K562 (cell line): ENCODE data around the gene GFM1. TPM values are rescaled to one million over a fixed set of nuclear protein-coding genes. Genes with fewer than 3 reads are reported as not detected.

Experiments used
- ATAC-seq: fragments of 200-7000 bp; cut with Tn5 transposase; 3 replicates; pipeline ENCODE4 v1.9.1; 2020; ENCODE audit warnings: moderate library complexity
- BruUV-seq: library from RNA; stranded (reverse); fragments of 400-500 nt; replicated peaks from 2 replicates; lab custom pipeline; 2021; lab: Mats Ljungman, UMichigan
- CTCF ChIA-PET: fragments of 300-600 bp; formaldehyde crosslinking; extraction: SDS; loops from one replicate; lab custom pipeline; 2021; ENCODE audit warnings: low intra/inter-chr PET ratio; lab: Yijun Ruan, JAX
- POLR2A ChIA-PET: fragments of 300-600, 350-650 bp; sonication (Branson Sonifier 250); formaldehyde crosslinking; extraction: SDS; loops from one replicate; lab custom pipeline; 2021; ENCODE audit warnings: antibody characterized with exemption, inconsistent platforms; lab: Yijun Ruan, JAX
- DNase-seq, 4 experiments: peaks; one replicate each; pipeline versions ENCODE4 v3.0.0 to v3.0.0-alpha.2; 2011 to 2018; ENCODE audit warnings: low spot score in 3 of 4, mixed read lengths in 3 of 4; ENCODE audit errors: extremely low read depth in 1 of 4
- FAIRE-seq: peaks from 2 replicates; lab custom pipeline; 2011; peaks lifted over from hg19 to GRCh38; lab: Jason Lieb, UNC
- H2AFZ ChIP-seq: 2 replicates; pipeline ENCODE4 v1.6.0; 2011; ENCODE audit warnings: low read depth, low read length, control low read depth, inconsistent platforms
- H3K27ac ChIP-seq: fragments of 200-600 bp; 3 replicates; pipeline ENCODE4 v1.8.0; 2011; ENCODE audit warnings: low read depth, mild to moderate bottlenecking, control low read depth, inconsistent platforms, low read length, moderate library complexity, mixed read lengths; ENCODE audit errors: extremely low read depth
- H3K27me3 ChIP-seq, 2 experiments: fragments of 300-600 bp in 1 of 2; 2 replicates in 1 of 2; 3 replicates in 1 of 2; pipeline versions ENCODE4 v1.6.0 to v1.8.0; 2011; ENCODE audit warnings: inconsistent platforms in 2 of 2, low read length in 2 of 2, mild to moderate bottlenecking in 1 of 2, mixed read lengths in 1 of 2, moderate library complexity in 1 of 2; ENCODE audit not compliant: control insufficient read depth in 2 of 2, insufficient read depth in 2 of 2
- H3K36me3 ChIP-seq: fragments of 300-600 bp; 3 replicates; pipeline ENCODE4 v1.8.0; 2011; ENCODE audit warnings: mild to moderate bottlenecking, low read length, inconsistent platforms; ENCODE audit not compliant: control insufficient read depth, insufficient read depth
- H3K4me1 ChIP-seq, 2 experiments: fragments of 200-600 bp in 1 of 2; replicated peaks in 1 of 2; 2 replicates in 1 of 2; 3 replicates in 1 of 2; pipeline versions ENCODE4 v1.5.1 to v1.8.0; 2011; ENCODE audit warnings: inconsistent platforms in 2 of 2, low read length in 2 of 2, mild to moderate bottlenecking in 1 of 2, mixed read lengths in 1 of 2, moderate library complexity in 1 of 2; ENCODE audit not compliant: control insufficient read depth in 2 of 2, insufficient read depth in 2 of 2
- H3K4me2 ChIP-seq: 2 replicates; pipeline ENCODE4 v1.6.1; 2011; ENCODE audit warnings: low read length, control low read depth, inconsistent platforms, mixed read lengths; ENCODE audit not compliant: insufficient read depth
- H3K4me3 ChIP-seq: fragments of 200-600 bp; sonication (generic), shearing (Covaris generic); 2 replicates; pipeline ENCODE4 v1.5.1; 2016; ENCODE audit warnings: control low read depth, inconsistent platforms
- H3K79me2 ChIP-seq: fragments of 200-600 bp; 3 replicates; pipeline ENCODE4 v1.8.0; 2011; ENCODE audit warnings: low read length, inconsistent platforms; ENCODE audit not compliant: control insufficient read depth, insufficient read depth
- H3K9ac ChIP-seq, 2 experiments: 2 replicates each; pipeline versions ENCODE4 v1.6.0 to v1.6.1; 2011; ENCODE audit warnings: low read depth in 2 of 2, low read length in 2 of 2, control low read depth in 1 of 2, inconsistent platforms in 1 of 2, mild to moderate bottlenecking in 1 of 2, mixed read lengths in 1 of 2; ENCODE audit not compliant: insufficient read depth in 1 of 2
- H3K9me1 ChIP-seq: one replicate; pipeline ENCODE4 v1.6.0; 2011; ENCODE audit warnings: inconsistent platforms, mild to moderate bottlenecking, low read length, moderate library complexity; ENCODE audit not compliant: control insufficient read depth, insufficient read depth
- H3K9me3 ChIP-seq: replicated peaks from 2 replicates; pipeline ENCODE4 v1.5.1; 2011; ENCODE audit warnings: low read depth, low read length, inconsistent platforms; ENCODE audit not compliant: control insufficient read depth, insufficient read depth
- H4K20me1 ChIP-seq: replicated peaks from 2 replicates; pipeline ENCODE4 v1.6.1; 2011; ENCODE audit warnings: low read length, inconsistent platforms, mixed read lengths; ENCODE audit not compliant: control insufficient read depth, insufficient read depth
- BCOR ChIP-seq: fragments of 450-650 bp; IDR thresholded peaks from 2 replicates; pipeline ENCODE4 v1.6.1; 2016
- BRD9 ChIP-seq: fragments of 450-650 bp; IDR thresholded peaks from 2 replicates; pipeline ENCODE4 v1.6.1; 2018; ENCODE audit warnings: low read depth; ENCODE audit not compliant: partially characterized antibody
- NRF1 ChIP-seq, 2 experiments: fragments of 450-650 bp; IDR thresholded peaks in 1 of 2; conservative IDR thresholded peaks in 1 of 2; 2 replicates each; pipeline ENCODE4 v1.6.1; 2014; ENCODE audit warnings: mild to moderate bottlenecking in 2 of 2
- RBM25 ChIP-seq: fragments of 200-400 bp; formaldehyde crosslinking; IDR thresholded peaks from 2 replicates; pipeline ENCODE4 v1.6.1; 2018; ENCODE audit warnings: low read length, low read depth, moderate library complexity; ENCODE audit not compliant: severe bottlenecking
- RERE ChIP-seq: sonication (generic); formaldehyde crosslinking; IDR thresholded peaks from 2 replicates; pipeline ENCODE4 v1.8.0; 2023; ENCODE audit warnings: missing genetic modification reagents, mild to moderate bottlenecking, borderline replicate concordance
- WHSC1 ChIP-seq: IDR thresholded peaks from one replicate; pipeline ENCODE4 v1.6.1; 2012; ENCODE audit warnings: low read length, control low read depth, inconsistent platforms
- ZBTB7A ChIP-seq: IDR thresholded peaks from 2 replicates; pipeline ENCODE4 v1.6.1; 2011; ENCODE audit warnings: low read depth, mild to moderate bottlenecking, low read length, moderate library complexity, borderline replicate concordance; ENCODE audit not compliant: control insufficient read depth
- ZC3H11A ChIP-seq: IDR thresholded peaks from 2 replicates; pipeline ENCODE4 v1.6.1; 2012; ENCODE audit warnings: low read depth, low read length, improper control_type of control experiment
- ZFP36 ChIP-seq: fragments of 150-350 bp; IDR thresholded peaks from 2 replicates; pipeline ENCODE4 v1.6.1; 2018; ENCODE audit warnings: low read length, low read depth; ENCODE audit not compliant: partially characterized antibody
- ZSCAN29 ChIP-seq: fragments of 450-650 bp; IDR thresholded peaks from 2 replicates; pipeline ENCODE4 v1.6.1; 2017
- WGBS: fragments of 100-300 bp; shearing (Covaris generic); methylation state at CpG from one replicate; pipeline ENCODE4 v1.1.6; 2016; ENCODE audit warnings: low coverage, mixed read lengths; ENCODE audit not compliant: insufficient coverage; ENCODE audit errors: missing lambda C conversion rate; 5-methylcytosine and 5-hydroxymethylcytosine counted together
- in situ Hi-C: fragments of 300-500 bp; cut with MboI; formaldehyde crosslinking; loops from 4 replicates; pipeline ENCODE4 v1.15.0; 2018; ENCODE audit warnings: inconsistent platforms, mixed read lengths
- intact Hi-C: fragments of 100-400 bp; cut with micrococcal nuclease; formaldehyde crosslinking; loops from 2 replicates; pipeline ENCODE4 v1.14.2; 2022
- polyA plus RNA-seq, 8 experiments: library from polyadenylated mRNA; depleted of rRNA in 4 of 8; stranded (reverse) in 5 of 8; unstranded in 3 of 8; fragments of >200 nt; fragmentation: Nextera tagmentation in 2 of 8; fragmentation: Illumina TruSeq in 1 of 8; extraction: Ambion mirVana in 2 of 8; extraction: Trizol in 1 of 8; gene quantifications; 2 replicates each; pipeline versions ENCODE4 v1.2.1 to v1.2.3, GENCODE V29; 2011 to 2014; ENCODE audit warnings: inconsistent platforms in 1 of 8, missing spikeins in 1 of 8
- total RNA-seq, 7 experiments: library from RNA; depleted of rRNA in 6 of 7; stranded (reverse); fragments of >200 nt in 6 of 7; fragmentation: Illumina TruSeq in 2 of 7; extraction: Trizol in 2 of 7; gene quantifications; 2 replicates each; pipeline versions ENCODE4 v1.2.1 to v1.2.3, GENCODE V29; 2011 to 2021; ENCODE audit warnings: low replicate concordance in 1 of 7

Gene GFM1
- total and polyA plus RNA-seq, 9 of the 15 experiments (the other 6 are each of a cell fraction or from before 2014, with no cell fraction given) = 38.9 to 86.7 (median 64.8) TPM

GRCh38 chr3:158663832-158664231, 19.5 kb downstream of the GFM1 start:
- no peak for FAIRE-seq
- intact Hi-C loops = no loop called here

More at GRCh38 chr3:158663832-158664231, 19.5 kb downstream of the GFM1 start:
- in situ Hi-C loops = loop anchor here (5.0 kb wide), 1 partner anchor 128 kb away; no protein-coding TSS in a partner anchor
- BruUV-seq = no TSS peak
- Histone ChIP-seq H3K9me3 (no peaks in the 10 kb centered on the region), H3K27ac (no peak overlapping the region), H3K4me1 (no peaks in the 10 kb centered on the region), H4K20me1 (no peaks in the 10 kb centered on the region), H3K36me3 (peaks cover 98% of the 10 kb centered on the region), H3K27me3 (no peaks in the 10 kb centered on the region), H3K79me2 (0 out of 3 replicates have a peak, but pooled peaks cover 2% of the 10 kb centered on the region), H3K4me2 (no peak overlapping the region), H3K4me3 (no peak overlapping the region), H3K9me1 (no peaks in the 10 kb centered on the region), H2AFZ (no peak overlapping the region), H3K9ac (no peak overlapping the region)
- TF ChIP-seq BRD9 (no peak), WHSC1 (no peak), NRF1 (conservative IDR thresholded peaks at IDR 0.05 in 1 of 2, IDR thresholded peaks at IDR 0.05 in 1 of 2) (no peak), RERE (CRISPR knock-in tag) (no peak), ZSCAN29 (no peak), ZBTB7A (no peak), ZFP36 (peak; percentile 42), RBM25 (peak; percentile 76), BCOR (peak; percentile 52; the same call in 1 of the 2 replicates), ZC3H11A (no peak)
- DNase-seq (no peak), ATAC-seq (no peak)
- ChIA-PET CTCF (no interaction called here), POLR2A (interaction anchor here (1.2 to 2.0 kb wide), 3 partner anchors 13 to 120 kb away, joined by 3 to 6 read pairs (median 3); no protein-coding TSS in a partner anchor)
- WGBS = 80% methylated on average over 1 of the region's 1 CpG
